Measurements from ENCODE around the gene COL7A1.

Gene COL7A1

GRCh38 chr3:48591436-48591835 lies 3.7 kb downstream of the COL7A1 start:
- Histone ChIP-seq H3K9ac (ENCODE audit: low read length in 2 of 2) (no peak overlapping the region), H3K4me1 (ENCODE audit: control insufficient read depth, insufficient read depth, low read length) (peaks cover 21% of the 10 kb centered on the region), H3K9me3 (ENCODE audit: control insufficient read depth in 2 of 2, low read length in 2 of 2) (no peaks in the 10 kb centered on the region), H3K4me3 (ENCODE audit: low read length in 2 of 2) (no peak overlapping the region), H3K27me3 (ENCODE audit: control insufficient read depth in 1 of 2, insufficient read depth in 2 of 2, low read length in 2 of 2) (peaks cover 0 to 2% of the 10 kb centered on the region in 2 donors), H3K36me3 (ENCODE audit: control insufficient read depth in 2 of 2, insufficient read depth in 2 of 2, low read length in 2 of 2) (peaks cover 0 to 3% of the 10 kb centered on the region in 2 donors), H3K27ac (ENCODE audit: low read length) (no peak overlapping the region)

GRCh38 chr3:48588230-48588629 lies 6.9 kb downstream of the COL7A1 start:
- no peaks in the 10 kb centered on the region for H3K4me1 ChIP-seq (ENCODE audit: control insufficient read depth, insufficient read depth, low read length)
- H3K9ac ChIP-seq (ENCODE audit: low read length in 2 of 2): no peak overlapping the region
- no peak overlapping the region for H3K4me3 ChIP-seq (ENCODE audit: low read length in 2 of 2)
- H3K36me3 ChIP-seq (ENCODE audit: control insufficient read depth in 2 of 2, insufficient read depth in 2 of 2, low read length in 2 of 2): peaks cover 0 to 3% of the 10 kb centered on the region in 2 donors
- no peak overlapping the region for H3K27ac ChIP-seq (ENCODE audit: low read length)
- H3K9me3 ChIP-seq (ENCODE audit: control insufficient read depth in 2 of 2, low read length in 2 of 2): no peaks in the 10 kb centered on the region
- H3K27me3 ChIP-seq (ENCODE audit: control insufficient read depth in 1 of 2, insufficient read depth in 2 of 2, low read length in 2 of 2): no peaks in the 10 kb centered on the region

- H3K4me3 ChIP-seq (ENCODE audit: low read length in 2 of 2): no peak overlapping the region
- no peak overlapping the region for H3K27ac ChIP-seq (ENCODE audit: low read length)
- H3K36me3 ChIP-seq (ENCODE audit: control insufficient read depth in 2 of 2, insufficient read depth in 2 of 2, low read length in 2 of 2): peaks cover 0 to 3% of the 10 kb centered on the region in 2 donors
- H3K4me1 ChIP-seq (ENCODE audit: control insufficient read depth, insufficient read depth, low read length): no peaks in the 10 kb centered on the region
- H3K27me3 ChIP-seq (ENCODE audit: control insufficient read depth in 1 of 2, insufficient read depth in 2 of 2, low read length in 2 of 2): no peaks in the 10 kb centered on the region
- H3K9ac ChIP-seq (ENCODE audit: low read length in 2 of 2): no peak overlapping the region
- H3K9me3 ChIP-seq (ENCODE audit: control insufficient read depth in 2 of 2, low read length in 2 of 2): no peaks in the 10 kb centered on the region
Observed at GRCh38 chr3:48587686-48588085, 7.4 kb downstream of the COL7A1 start.

- no peak overlapping the region for H3K4me3 ChIP-seq (ENCODE audit: low read length in 2 of 2)
- H3K9ac ChIP-seq (ENCODE audit: low read length in 2 of 2): no peak overlapping the region
- no peaks in the 10 kb centered on the region for H3K4me1 ChIP-seq (ENCODE audit: control insufficient read depth, insufficient read depth, low read length)
- no peaks in the 10 kb centered on the region for H3K9me3 ChIP-seq (ENCODE audit: control insufficient read depth in 2 of 2, low read length in 2 of 2)
- H3K36me3 ChIP-seq (ENCODE audit: control insufficient read depth in 2 of 2, insufficient read depth in 2 of 2, low read length in 2 of 2): peaks cover 0 to 3% of the 10 kb centered on the region in 2 donors
- no peak overlapping the region for H3K27ac ChIP-seq (ENCODE audit: low read length)
- no peaks in the 10 kb centered on the region for H3K27me3 ChIP-seq (ENCODE audit: control insufficient read depth in 1 of 2, insufficient read depth in 2 of 2, low read length in 2 of 2)
Observed at GRCh38 chr3:48585411-48585810, 9.7 kb downstream of the COL7A1 start.

- H3K4me1 ChIP-seq (ENCODE audit: control insufficient read depth, insufficient read depth, low read length): no peaks in the 10 kb centered on the region
- H3K27me3 ChIP-seq (ENCODE audit: control insufficient read depth in 1 of 2, insufficient read depth in 2 of 2, low read length in 2 of 2): no peaks in the 10 kb centered on the region
- H3K9ac ChIP-seq (ENCODE audit: low read length in 2 of 2): no peak overlapping the region
- no peak overlapping the region for H3K27ac ChIP-seq (ENCODE audit: low read length)
- no peak overlapping the region for H3K4me3 ChIP-seq (ENCODE audit: low read length in 2 of 2)
- no peaks in the 10 kb centered on the region for H3K9me3 ChIP-seq (ENCODE audit: control insufficient read depth in 2 of 2, low read length in 2 of 2)
- peaks cover 0 to 3% of the 10 kb centered on the region in 2 donors for H3K36me3 ChIP-seq (ENCODE audit: control insufficient read depth in 2 of 2, insufficient read depth in 2 of 2, low read length in 2 of 2)
Observed at GRCh38 chr3:48584836-48585235, 10.3 kb downstream of the COL7A1 start.

- Histone ChIP-seq H3K27me3 (ENCODE audit: control insufficient read depth in 1 of 2, insufficient read depth in 2 of 2, low read length in 2 of 2) (no peaks in the 10 kb centered on the region), H3K36me3 (ENCODE audit: control insufficient read depth in 2 of 2, insufficient read depth in 2 of 2, low read length in 2 of 2) (peaks cover 3 to 4% of the 10 kb centered on the region in 2 donors), H3K9ac (ENCODE audit: low read length in 2 of 2) (no peak overlapping the region), H3K4me1 (ENCODE audit: control insufficient read depth, insufficient read depth, low read length) (no peaks in the 10 kb centered on the region), H3K9me3 (ENCODE audit: control insufficient read depth in 2 of 2, low read length in 2 of 2) (no peaks in the 10 kb centered on the region), H3K27ac (ENCODE audit: low read length) (no peak overlapping the region), H3K4me3 (ENCODE audit: low read length in 2 of 2) (no peak overlapping the region)
Observed at GRCh38 chr3:48581621-48582481, 13.3 kb downstream of the COL7A1 start.

GRCh38 chr3:48576647-48577046 lies 18.5 kb downstream of the COL7A1 start:
- Histone ChIP-seq H3K27ac (ENCODE audit: low read length) (no peak overlapping the region), H3K9me3 (ENCODE audit: control insufficient read depth in 2 of 2, low read length in 2 of 2) (no peaks in the 10 kb centered on the region), H3K36me3 (ENCODE audit: control insufficient read depth in 2 of 2, insufficient read depth in 2 of 2, low read length in 2 of 2) (peaks cover 3 to 4% of the 10 kb centered on the region in 2 donors), H3K27me3 (ENCODE audit: control insufficient read depth in 1 of 2, insufficient read depth in 2 of 2, low read length in 2 of 2) (no peaks in the 10 kb centered on the region), H3K4me3 (ENCODE audit: low read length in 2 of 2) (no peak overlapping the region), H3K4me1 (ENCODE audit: control insufficient read depth, insufficient read depth, low read length) (no peaks in the 10 kb centered on the region), H3K9ac (ENCODE audit: low read length in 2 of 2) (no peak overlapping the region)

GRCh38 chr3:48575366-48575765 lies 19.8 kb downstream of the COL7A1 start:
- Histone ChIP-seq H3K4me1 (ENCODE audit: control insufficient read depth, insufficient read depth, low read length) (no peaks in the 10 kb centered on the region), H3K27ac (ENCODE audit: low read length) (no peak overlapping the region), H3K36me3 (ENCODE audit: control insufficient read depth in 2 of 2, insufficient read depth in 2 of 2, low read length in 2 of 2) (peaks cover 3 to 4% of the 10 kb centered on the region in 2 donors), H3K4me3 (ENCODE audit: low read length in 2 of 2) (no peak overlapping the region), H3K27me3 (ENCODE audit: control insufficient read depth in 1 of 2, insufficient read depth in 2 of 2, low read length in 2 of 2) (no peaks in the 10 kb centered on the region), H3K9ac (ENCODE audit: low read length in 2 of 2) (no peak overlapping the region), H3K9me3 (ENCODE audit: control insufficient read depth in 2 of 2, low read length in 2 of 2) (no peaks in the 10 kb centered on the region)

- H3K4me3 ChIP-seq (ENCODE audit: low read length in 2 of 2): no peak overlapping the region
- no peak overlapping the region for H3K27ac ChIP-seq (ENCODE audit: low read length)
- H3K9me3 ChIP-seq (ENCODE audit: control insufficient read depth in 2 of 2, low read length in 2 of 2): no peaks in the 10 kb centered on the region
- H3K27me3 ChIP-seq (ENCODE audit: control insufficient read depth in 1 of 2, insufficient read depth in 2 of 2, low read length in 2 of 2): no peaks in the 10 kb centered on the region
- H3K9ac ChIP-seq (ENCODE audit: low read length in 2 of 2): no peak overlapping the region
- peaks cover 3 to 4% of the 10 kb centered on the region in 2 donors for H3K36me3 ChIP-seq (ENCODE audit: control insufficient read depth in 2 of 2, insufficient read depth in 2 of 2, low read length in 2 of 2)
- H3K4me1 ChIP-seq (ENCODE audit: control insufficient read depth, insufficient read depth, low read length): no peaks in the 10 kb centered on the region
Observed at GRCh38 chr3:48573973-48574585, 21.1 kb downstream of the COL7A1 start.

GRCh38 chr3:48572517-48572916 lies 22.6 kb downstream of the COL7A1 start:
- Histone ChIP-seq H3K36me3 (ENCODE audit: control insufficient read depth in 2 of 2, insufficient read depth in 2 of 2, low read length in 2 of 2) (peaks cover 3 to 4% of the 10 kb centered on the region in 2 donors), H3K4me1 (ENCODE audit: control insufficient read depth, insufficient read depth, low read length) (no peaks in the 10 kb centered on the region), H3K27me3 (ENCODE audit: control insufficient read depth in 1 of 2, insufficient read depth in 2 of 2, low read length in 2 of 2) (no peaks in the 10 kb centered on the region), H3K4me3 (ENCODE audit: low read length in 2 of 2) (no peak overlapping the region), H3K9me3 (ENCODE audit: control insufficient read depth in 2 of 2, low read length in 2 of 2) (no peaks in the 10 kb centered on the region), H3K27ac (ENCODE audit: low read length) (no peak overlapping the region), H3K9ac (ENCODE audit: low read length in 2 of 2) (no peak overlapping the region)

GRCh38 chr3:48571938-48572337 lies 23.2 kb downstream of the COL7A1 start:
- no peaks in the 10 kb centered on the region for H3K9me3 ChIP-seq (ENCODE audit: control insufficient read depth in 2 of 2, low read length in 2 of 2)
- no peak overlapping the region for H3K9ac ChIP-seq (ENCODE audit: low read length in 2 of 2)
- H3K27ac ChIP-seq (ENCODE audit: low read length): no peak overlapping the region
- H3K4me1 ChIP-seq (ENCODE audit: control insufficient read depth, insufficient read depth, low read length): no peaks in the 10 kb centered on the region
- no peaks in the 10 kb centered on the region for H3K27me3 ChIP-seq (ENCODE audit: control insufficient read depth in 1 of 2, insufficient read depth in 2 of 2, low read length in 2 of 2)
- no peaks in the 10 kb centered on the region for H3K36me3 ChIP-seq (ENCODE audit: control insufficient read depth in 2 of 2, insufficient read depth in 2 of 2, low read length in 2 of 2)
- H3K4me3 ChIP-seq (ENCODE audit: low read length in 2 of 2): no peak overlapping the region
